GM19467 (cell line): ENCODE data around the gene OSGIN1.
"Not testable (repeated sequence)": the region's sequence is repeated elsewhere in the genome, so short reads cannot be mapped to it uniquely, and the experiment has no call there.

Source experiments
- ATAC-seq: cut with Tn5 transposase; IDR thresholded peaks from one replicate; pipeline ENCODE4 v1.9.1; 2021; ENCODE audit warnings: mild to moderate bottlenecking, moderate library complexity; ENCODE audit not compliant: unreplicated experiment

The OSGIN1 gene

GRCh38 chr16:83940630-83941378, 12.2 kb upstream of the OSGIN1 start:
- no peak for ATAC-seq

GRCh38 chr16:83941546-83941945, 11.5 kb upstream of the OSGIN1 start:
- ATAC-seq = not testable (repeated sequence)

GRCh38 chr16:83942074-83942473, 11.0 kb upstream of the OSGIN1 start:
- ATAC-seq = no peak

GRCh38 chr16:83942815-83943515, 10.1 kb upstream of the OSGIN1 start:
- no peak for ATAC-seq

GRCh38 chr16:83943516-83944050, 9.5 kb upstream of the OSGIN1 start:
- no peak for ATAC-seq

- no peak for ATAC-seq
Measured at GRCh38 chr16:83945587-83945986, 7.5 kb upstream of the OSGIN1 start.

GRCh38 chr16:83946154-83946780, 6.8 kb upstream of the OSGIN1 start:
- ATAC-seq = no peak

- no peak for ATAC-seq
Measured at GRCh38 chr16:83946781-83947566, 6.1 kb upstream of the OSGIN1 start.

GRCh38 chr16:83947642-83948234, 5.3 kb upstream of the OSGIN1 start:
- ATAC-seq = no peak

GRCh38 chr16:83948914-83949723, 3.9 kb upstream of the OSGIN1 start:
- ATAC-seq = no peak

- ATAC-seq = no peak
Measured at GRCh38 chr16:83949724-83950001, 3.4 kb upstream of the OSGIN1 start.

GRCh38 chr16:83950862-83951399, 2.1 kb upstream of the OSGIN1 start:
- not testable (repeated sequence) for ATAC-seq

- ATAC-seq = no peak
Measured at GRCh38 chr16:83951544-83951943, 1.5 kb upstream of the OSGIN1 start.

- no peak for ATAC-seq
Measured at GRCh38 chr16:83952587-83952939, 477 bp upstream of the OSGIN1 start.

GRCh38 chr16:83953796-83954576, 946 bp downstream of the OSGIN1 start:
- no peak for ATAC-seq

GRCh38 chr16:83954577-83955016, 1.6 kb downstream of the OSGIN1 start:
- ATAC-seq = no peak

GRCh38 chr16:83955218-83956130, 2.4 kb downstream of the OSGIN1 start:
- ATAC-seq = no peak
